GM12878 (cell line): Measurements from ENCODE around the gene ZNF334. TPM values are rescaled to one million over a fixed set of nuclear protein-coding genes. Genes with fewer than 3 reads are reported as not detected.

ENCODE experiments used
- CHD1 ChIP-seq: IDR thresholded peaks from 2 replicates; pipeline ENCODE4 v1.6.1; 2012; ENCODE audit warnings: low read depth, low read length, improper control_type of control experiment
- CREM ChIP-seq: IDR thresholded peaks from 2 replicates; pipeline ENCODE4 v1.6.1; 2014; ENCODE audit warnings: antibody characterized with exemption, low read depth
- IRF4 ChIP-seq: IDR thresholded peaks from 2 replicates; pipeline ENCODE4 v1.6.1; 2011; ENCODE audit warnings: low read depth, low read length
- RAD21 ChIP-seq: IDR thresholded peaks from 2 replicates; pipeline ENCODE4 v1.6.1; 2011; ENCODE audit warnings: mild to moderate bottlenecking, low read depth, low read length, moderate library complexity; ENCODE audit not compliant: insufficient read depth
- SMC3 ChIP-seq: IDR thresholded peaks from 2 replicates; pipeline ENCODE4 v1.6.1; 2011; ENCODE audit warnings: low read length, improper control_type of control experiment, borderline replicate concordance
- ZNF217 ChIP-seq: fragments of 450-650 bp; IDR thresholded peaks from 2 replicates; pipeline ENCODE4 v1.6.1; 2017; ENCODE audit warnings: antibody characterized with exemption, mild to moderate bottlenecking
- ZNF384 ChIP-seq: IDR thresholded peaks from 2 replicates; pipeline ENCODE4 v1.6.1; 2012; ENCODE audit warnings: low read depth, mild to moderate bottlenecking, low read length, improper control_type of control experiment, borderline replicate concordance
- polyA plus RNA-seq, 11 experiments: library from polyadenylated mRNA; depleted of rRNA in 4 of 11; unstranded in 6 of 11; stranded (reverse) in 5 of 11; fragments of >200 nt; fragmentation: Nextera tagmentation in 4 of 11; fragmentation: Illumina TruSeq in 1 of 11; extraction: Ambion mirVana in 4 of 11; extraction: Trizol in 1 of 11; gene quantifications; 1 replicate in 1 of 11; 2 replicates in 10 of 11; pipeline versions ENCODE4 v1.2.1 to v1.2.3, GENCODE V29; 2011 to 2016; ENCODE audit warnings: inconsistent platforms in 2 of 11, missing spikeins in 2 of 11, low read depth in 1 of 11
- total RNA-seq, 4 experiments: library from RNA; depleted of rRNA in 3 of 4; stranded (reverse); fragments of >200 nt in 3 of 4; fragmentation: Illumina TruSeq in 1 of 4; extraction: Trizol in 1 of 4; gene quantifications; 2 replicates each; pipeline versions ENCODE4 v1.2.1 to v1.2.3, GENCODE V29; 2013 to 2021
- TF ChIP-seq, protein P1 (sequence below): IDR thresholded peaks from 2 replicates; pipeline ENCODE4 v1.6.1; 2011; ENCODE audit warnings: borderline replicate concordance, low read depth, mild to moderate bottlenecking, moderate library complexity, low read length; ENCODE audit not compliant: insufficient read depth, poor library complexity, severe bottlenecking
- TF ChIP-seq, protein P2 (sequence below): fragments of 450-650 bp; IDR thresholded peaks from 2 replicates; pipeline ENCODE4 v1.6.1; 2017; ENCODE audit warnings: mild to moderate bottlenecking, moderate library complexity

ZNF334 gene
- total and polyA plus RNA-seq, 10 of the 15 experiments (the other 5 are each of a cell fraction or from before 2014, with no cell fraction given) = 0.08 to 2.0 (median 1.2) TPM

DNA sequence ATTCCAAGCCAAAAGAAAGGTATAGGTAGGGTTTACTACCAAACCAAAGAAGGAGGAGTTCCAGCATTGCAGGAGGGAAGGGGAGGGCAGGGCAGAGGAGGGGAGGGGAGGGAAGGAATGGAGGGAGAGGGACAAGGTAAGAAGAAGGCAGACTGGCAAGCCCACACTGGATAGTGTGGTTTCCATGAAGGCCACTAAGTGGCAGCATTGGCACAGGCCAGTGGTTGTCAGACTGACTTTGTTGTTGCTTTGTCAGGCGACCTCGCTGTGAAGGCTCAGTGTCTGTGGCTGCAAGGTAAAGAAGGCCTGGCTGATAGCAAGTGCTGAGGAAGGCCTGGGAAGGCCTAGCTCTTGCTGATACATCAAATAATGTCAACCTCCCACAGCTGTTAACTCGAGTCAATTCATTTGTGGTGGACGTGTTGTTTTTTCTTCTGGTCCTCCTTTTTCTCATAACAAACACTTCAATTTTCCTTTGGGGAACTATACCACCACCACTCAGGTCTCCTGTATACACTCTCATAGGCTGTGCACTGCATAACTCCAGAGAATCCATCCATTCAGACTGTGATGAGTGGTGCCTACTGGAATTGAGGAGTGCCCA is 7.7 kb upstream of the ZNF334 start (continued):
- TF ChIP-seq IRF4 (no peak), SMC3 (peak; percentile 89), CHD1 (no peak), ZNF384 (no peak), ZNF217 (no peak), RAD21 (peak; percentile 91), CREM (no peak)
- TF ChIP-seq, protein P1, sequence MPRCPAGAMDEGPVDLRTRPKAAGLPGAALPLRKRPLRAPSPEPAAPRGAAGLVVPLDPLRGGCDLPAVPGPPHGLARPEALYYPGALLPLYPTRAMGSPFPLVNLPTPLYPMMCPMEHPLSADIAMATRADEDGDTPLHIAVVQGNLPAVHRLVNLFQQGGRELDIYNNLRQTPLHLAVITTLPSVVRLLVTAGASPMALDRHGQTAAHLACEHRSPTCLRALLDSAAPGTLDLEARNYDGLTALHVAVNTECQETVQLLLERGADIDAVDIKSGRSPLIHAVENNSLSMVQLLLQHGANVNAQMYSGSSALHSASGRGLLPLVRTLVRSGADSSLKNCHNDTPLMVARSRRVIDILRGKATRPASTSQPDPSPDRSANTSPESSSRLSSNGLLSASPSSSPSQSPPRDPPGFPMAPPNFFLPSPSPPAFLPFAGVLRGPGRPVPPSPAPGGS = no peak
- TF ChIP-seq, protein P2, sequence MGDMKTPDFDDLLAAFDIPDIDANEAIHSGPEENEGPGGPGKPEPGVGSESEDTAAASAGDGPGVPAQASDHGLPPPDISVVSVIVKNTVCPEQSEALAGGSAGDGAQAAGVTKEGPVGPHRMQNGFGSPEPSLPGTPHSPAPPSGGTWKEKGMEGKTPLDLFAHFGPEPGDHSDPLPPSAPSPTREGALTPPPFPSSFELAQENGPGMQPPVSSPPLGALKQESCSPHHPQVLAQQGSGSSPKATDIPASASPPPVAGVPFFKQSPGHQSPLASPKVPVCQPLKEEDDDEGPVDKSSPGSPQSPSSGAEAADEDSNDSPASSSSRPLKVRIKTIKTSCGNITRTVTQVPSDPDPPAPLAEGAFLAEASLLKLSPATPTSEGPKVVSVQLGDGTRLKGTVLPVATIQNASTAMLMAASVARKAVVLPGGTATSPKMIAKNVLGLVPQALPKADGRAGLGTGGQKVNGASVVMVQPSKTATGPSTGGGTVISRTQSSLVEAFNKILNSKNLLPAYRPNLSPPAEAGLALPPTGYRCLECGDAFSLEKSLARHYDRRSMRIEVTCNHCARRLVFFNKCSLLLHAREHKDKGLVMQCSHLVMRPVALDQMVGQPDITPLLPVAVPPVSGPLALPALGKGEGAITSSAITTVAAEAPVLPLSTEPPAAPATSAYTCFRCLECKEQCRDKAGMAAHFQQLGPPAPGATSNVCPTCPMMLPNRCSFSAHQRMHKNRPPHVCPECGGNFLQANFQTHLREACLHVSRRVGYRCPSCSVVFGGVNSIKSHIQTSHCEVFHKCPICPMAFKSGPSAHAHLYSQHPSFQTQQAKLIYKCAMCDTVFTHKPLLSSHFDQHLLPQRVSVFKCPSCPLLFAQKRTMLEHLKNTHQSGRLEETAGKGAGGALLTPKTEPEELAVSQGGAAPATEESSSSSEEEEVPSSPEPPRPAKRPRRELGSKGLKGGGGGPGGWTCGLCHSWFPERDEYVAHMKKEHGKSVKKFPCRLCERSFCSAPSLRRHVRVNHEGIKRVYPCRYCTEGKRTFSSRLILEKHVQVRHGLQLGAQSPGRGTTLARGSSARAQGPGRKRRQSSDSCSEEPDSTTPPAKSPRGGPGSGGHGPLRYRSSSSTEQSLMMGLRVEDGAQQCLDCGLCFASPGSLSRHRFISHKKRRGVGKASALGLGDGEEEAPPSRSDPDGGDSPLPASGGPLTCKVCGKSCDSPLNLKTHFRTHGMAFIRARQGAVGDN = no peak
